HEK293 (cell line): ENCODE data around the gene HYI.
"Not testable (repeated sequence)": the region's sequence is repeated elsewhere in the genome, so short reads cannot be mapped to it uniquely, and the experiment has no call there.

ENCODE experiments used
- CTCF ChIA-PET: fragments of 350-600 bp; formaldehyde crosslinking; extraction: SDS; loops from one replicate; lab custom pipeline; 2021; ENCODE audit warnings: antibody characterized with exemption; lab: Yijun Ruan, JAX
- POLR2A ChIA-PET: fragments of 300-600 bp; formaldehyde crosslinking; extraction: SDS; loops from one replicate; lab custom pipeline; 2020; ENCODE audit warnings: antibody characterized with exemption, inconsistent platforms; lab: Yijun Ruan, JAX
- H3K27ac ChIP-seq: fragments of 200-500 bp; sonication (Bioruptor generic); 2 replicates; pipeline ENCODE4 v1.5.1; 2014; ENCODE audit warnings: low read depth, low read length, control low read depth, inconsistent platforms; ENCODE audit errors: extremely low read depth
- H3K36me3 ChIP-seq, 2 experiments: fragments of 200-500 bp in 1 of 2; sonication (Bioruptor generic) in 1 of 2; 1 replicate in 1 of 2; 2 replicates in 1 of 2; pipeline ENCODE4 v1.5.1; 2014 to 2017; ENCODE audit warnings: inconsistent platforms in 2 of 2, low read length in 2 of 2; ENCODE audit not compliant: control insufficient read depth in 2 of 2, insufficient read depth in 1 of 2
- H3K4me1 ChIP-seq: fragments of 200-500 bp; sonication (Bioruptor generic); 2 replicates; pipeline ENCODE4 v1.5.1; 2014; ENCODE audit warnings: mild to moderate bottlenecking, low read length, inconsistent platforms; ENCODE audit not compliant: control insufficient read depth, insufficient read depth
- H3K4me3 ChIP-seq: 2 replicates; pipeline ENCODE4 v1.5.1; 2011; ENCODE audit warnings: low read depth, mild to moderate bottlenecking, control low read depth, low read length, moderate library complexity
- H3K9me3 ChIP-seq: fragments of 200-500 bp; sonication (Bioruptor generic); 2 replicates; pipeline ENCODE4 v1.5.1; 2014; ENCODE audit warnings: low read depth, low read length, inconsistent platforms; ENCODE audit not compliant: control insufficient read depth, insufficient read depth
- BCL11A ChIP-seq: fragments of 450-650 bp; formaldehyde crosslinking; IDR thresholded peaks from 2 replicates; pipeline ENCODE4 v1.5.1; 2016; ENCODE audit warnings: low read depth, missing biosample characterization, missing genetic modification characterization
- GLI4 ChIP-seq: fragments of 450-650 bp; formaldehyde crosslinking; IDR thresholded peaks from 2 replicates; pipeline ENCODE4 v1.5.1; 2016; ENCODE audit warnings: missing biosample characterization, missing genetic modification characterization
- KLF1 ChIP-seq: fragments of 450-650 bp; formaldehyde crosslinking; IDR thresholded peaks from 2 replicates; pipeline ENCODE4 v1.5.1; 2016; ENCODE audit warnings: missing biosample characterization, missing genetic modification characterization
- KLF7 ChIP-seq: fragments of 450-650 bp; formaldehyde crosslinking; IDR thresholded peaks from 2 replicates; pipeline ENCODE4 v1.5.1; 2016; ENCODE audit warnings: missing biosample characterization, missing genetic modification characterization, borderline replicate concordance
- PBX3 ChIP-seq: sonication (generic); formaldehyde crosslinking; IDR thresholded peaks from 2 replicates; pipeline ENCODE4 v1.8.1; 2022; ENCODE audit warnings: mild to moderate bottlenecking, moderate library complexity, missing genetic modification reagents
- SCRT1 ChIP-seq: fragments of 450-650 bp; formaldehyde crosslinking; IDR thresholded peaks from 2 replicates; pipeline ENCODE4 v1.5.1; 2016; ENCODE audit warnings: missing biosample characterization, missing genetic modification characterization, borderline replicate concordance
- SP7 ChIP-seq: fragments of 450-650 bp; formaldehyde crosslinking; IDR thresholded peaks from 2 replicates; pipeline ENCODE4 v1.5.1; 2016; ENCODE audit warnings: missing biosample characterization, missing genetic modification characterization
- ZBTB17 ChIP-seq: fragments of 450-650 bp; formaldehyde crosslinking; IDR thresholded peaks from 2 replicates; pipeline ENCODE4 v1.5.1; 2016; ENCODE audit warnings: missing biosample characterization, missing genetic modification characterization
- ZBTB20 ChIP-seq: fragments of 450-650 bp; formaldehyde crosslinking; IDR thresholded peaks from 2 replicates; pipeline ENCODE4 v1.5.1; 2016; ENCODE audit warnings: missing biosample characterization, missing genetic modification characterization
- ZBTB6 ChIP-seq: fragments of 450-650 bp; formaldehyde crosslinking; IDR thresholded peaks from 2 replicates; pipeline ENCODE4 v1.5.1; 2017; ENCODE audit warnings: missing biosample characterization, missing genetic modification characterization
- ZBTB8A ChIP-seq: fragments of 450-650 bp; formaldehyde crosslinking; IDR thresholded peaks from 2 replicates; pipeline ENCODE4 v1.5.1; 2016; ENCODE audit warnings: missing biosample characterization, missing genetic modification characterization
- ZEB2 ChIP-seq: fragments of 450-650 bp; formaldehyde crosslinking; IDR thresholded peaks from 2 replicates; pipeline ENCODE4 v1.5.1; 2016; ENCODE audit warnings: missing biosample characterization, missing genetic modification characterization
- ZFHX2 ChIP-seq: fragments of 450-650 bp; formaldehyde crosslinking; conservative IDR thresholded peaks from 2 replicates; pipeline ENCODE4 v1.5.1; 2016; ENCODE audit warnings: missing biosample characterization, missing genetic modification characterization
- ZFP41 ChIP-seq: fragments of 450-650 bp; formaldehyde crosslinking; IDR thresholded peaks from 2 replicates; pipeline ENCODE4 v1.5.1; 2016; ENCODE audit warnings: missing biosample characterization, missing genetic modification characterization, borderline replicate concordance
- ZNF133 ChIP-seq: fragments of 450-650 bp; formaldehyde crosslinking; IDR thresholded peaks from 2 replicates; pipeline ENCODE4 v1.5.1; 2016; ENCODE audit warnings: missing biosample characterization, missing genetic modification characterization
- ZNF747 ChIP-seq: fragments of 450-650 bp; formaldehyde crosslinking; IDR thresholded peaks from 2 replicates; pipeline ENCODE4 v1.5.1; 2016; ENCODE audit warnings: missing biosample characterization, missing genetic modification characterization
- ZNF768 ChIP-seq: fragments of 450-650 bp; formaldehyde crosslinking; IDR thresholded peaks from 2 replicates; pipeline ENCODE4 v1.5.1; 2018; ENCODE audit warnings: missing biosample characterization, mild to moderate bottlenecking, missing genetic modification characterization
- ZSCAN30 ChIP-seq: fragments of 450-650 bp; IDR thresholded peaks from 2 replicates; pipeline ENCODE4 v1.5.1; 2018; ENCODE audit warnings: missing biosample characterization, mild to moderate bottlenecking, missing genetic modification characterization, moderate library complexity
- ZXDB ChIP-seq: fragments of 450-650 bp; formaldehyde crosslinking; IDR thresholded peaks from 2 replicates; pipeline ENCODE4 v1.5.1; 2016; ENCODE audit warnings: missing biosample characterization, missing genetic modification characterization
- TF ChIP-seq, protein P1 (sequence below): fragments of 450-650 bp; formaldehyde crosslinking; IDR thresholded peaks from 2 replicates; pipeline ENCODE4 v1.5.1; 2016; ENCODE audit warnings: missing biosample characterization, missing genetic modification characterization
- TF ChIP-seq, protein P2 (sequence below): fragments of 450-650 bp; formaldehyde crosslinking; conservative IDR thresholded peaks from 2 replicates; pipeline ENCODE4 v1.5.1; 2016; ENCODE audit warnings: low read depth, missing biosample characterization, missing genetic modification characterization
- TF ChIP-seq, protein P3 (sequence below): fragments of 450-650 bp; IDR thresholded peaks from 2 replicates; pipeline ENCODE4 v1.5.1; 2018; ENCODE audit warnings: missing biosample characterization, mild to moderate bottlenecking, missing genetic modification characterization

HYI gene

GRCh38 chr1:43453442-43454269, at the start of gene HYI (continued):
- TF ChIP-seq, protein P1, sequence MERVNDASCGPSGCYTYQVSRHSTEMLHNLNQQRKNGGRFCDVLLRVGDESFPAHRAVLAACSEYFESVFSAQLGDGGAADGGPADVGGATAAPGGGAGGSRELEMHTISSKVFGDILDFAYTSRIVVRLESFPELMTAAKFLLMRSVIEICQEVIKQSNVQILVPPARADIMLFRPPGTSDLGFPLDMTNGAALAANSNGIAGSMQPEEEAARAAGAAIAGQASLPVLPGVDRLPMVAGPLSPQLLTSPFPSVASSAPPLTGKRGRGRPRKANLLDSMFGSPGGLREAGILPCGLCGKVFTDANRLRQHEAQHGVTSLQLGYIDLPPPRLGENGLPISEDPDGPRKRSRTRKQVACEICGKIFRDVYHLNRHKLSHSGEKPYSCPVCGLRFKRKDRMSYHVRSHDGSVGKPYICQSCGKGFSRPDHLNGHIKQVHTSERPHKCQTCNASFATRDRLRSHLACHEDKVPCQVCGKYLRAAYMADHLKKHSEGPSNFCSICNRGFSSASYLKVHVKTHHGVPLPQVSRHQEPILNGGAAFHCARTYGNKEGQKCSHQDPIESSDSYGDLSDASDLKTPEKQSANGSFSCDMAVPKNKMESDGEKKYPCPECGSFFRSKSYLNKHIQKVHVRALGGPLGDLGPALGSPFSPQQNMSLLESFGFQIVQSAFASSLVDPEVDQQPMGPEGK, result peak; percentile 78
- no peak for TF ChIP-seq KLF1 (tag by site-specific recombination)
- TF ChIP-seq, protein P2, sequence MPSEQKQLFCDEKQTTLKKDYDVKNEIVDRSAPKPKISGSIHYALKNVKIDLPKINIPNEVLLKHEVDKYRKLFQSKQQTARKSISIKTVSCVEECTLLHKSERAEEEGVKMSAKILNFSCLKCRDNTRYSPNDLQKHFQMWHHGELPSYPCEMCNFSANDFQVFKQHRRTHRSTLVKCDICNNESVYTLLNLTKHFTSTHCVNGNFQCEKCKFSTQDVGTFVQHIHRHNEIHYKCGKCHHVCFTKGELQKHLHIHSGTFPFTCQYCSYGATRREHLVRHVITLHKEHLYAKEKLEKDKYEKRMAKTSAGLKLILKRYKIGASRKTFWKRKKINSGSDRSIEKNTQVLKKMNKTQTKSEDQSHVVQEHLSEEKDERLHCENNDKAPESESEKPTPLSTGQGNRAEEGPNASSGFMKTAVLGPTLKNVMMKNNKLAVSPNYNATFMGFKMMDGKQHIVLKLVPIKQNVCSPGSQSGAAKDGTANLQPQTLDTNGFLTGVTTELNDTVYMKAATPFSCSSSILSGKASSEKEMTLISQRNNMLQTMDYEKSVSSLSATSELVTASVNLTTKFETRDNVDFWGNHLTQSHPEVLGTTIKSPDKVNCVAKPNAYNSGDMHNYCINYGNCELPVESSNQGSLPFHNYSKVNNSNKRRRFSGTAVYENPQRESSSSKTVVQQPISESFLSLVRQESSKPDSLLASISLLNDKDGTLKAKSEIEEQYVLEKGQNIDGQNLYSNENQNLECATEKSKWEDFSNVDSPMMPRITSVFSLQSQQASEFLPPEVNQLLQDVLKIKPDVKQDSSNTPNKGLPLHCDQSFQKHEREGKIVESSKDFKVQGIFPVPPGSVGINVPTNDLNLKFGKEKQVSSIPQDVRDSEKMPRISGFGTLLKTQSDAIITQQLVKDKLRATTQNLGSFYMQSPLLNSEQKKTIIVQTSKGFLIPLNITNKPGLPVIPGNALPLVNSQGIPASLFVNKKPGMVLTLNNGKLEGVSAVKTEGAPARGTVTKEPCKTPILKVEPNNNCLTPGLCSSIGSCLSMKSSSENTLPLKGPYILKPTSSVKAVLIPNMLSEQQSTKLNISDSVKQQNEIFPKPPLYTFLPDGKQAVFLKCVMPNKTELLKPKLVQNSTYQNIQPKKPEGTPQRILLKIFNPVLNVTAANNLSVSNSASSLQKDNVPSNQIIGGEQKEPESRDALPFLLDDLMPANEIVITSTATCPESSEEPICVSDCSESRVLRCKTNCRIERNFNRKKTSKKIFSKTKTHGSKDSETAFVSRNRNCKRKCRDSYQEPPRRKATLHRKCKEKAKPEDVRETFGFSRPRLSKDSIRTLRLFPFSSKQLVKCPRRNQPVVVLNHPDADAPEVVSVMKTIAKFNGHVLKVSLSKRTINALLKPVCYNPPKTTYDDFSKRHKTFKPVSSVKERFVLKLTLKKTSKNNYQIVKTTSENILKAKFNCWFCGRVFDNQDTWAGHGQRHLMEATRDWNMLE, result peak; percentile 14; the same call in 1 of the 2 replicates
- TF ChIP-seq, protein P3, sequence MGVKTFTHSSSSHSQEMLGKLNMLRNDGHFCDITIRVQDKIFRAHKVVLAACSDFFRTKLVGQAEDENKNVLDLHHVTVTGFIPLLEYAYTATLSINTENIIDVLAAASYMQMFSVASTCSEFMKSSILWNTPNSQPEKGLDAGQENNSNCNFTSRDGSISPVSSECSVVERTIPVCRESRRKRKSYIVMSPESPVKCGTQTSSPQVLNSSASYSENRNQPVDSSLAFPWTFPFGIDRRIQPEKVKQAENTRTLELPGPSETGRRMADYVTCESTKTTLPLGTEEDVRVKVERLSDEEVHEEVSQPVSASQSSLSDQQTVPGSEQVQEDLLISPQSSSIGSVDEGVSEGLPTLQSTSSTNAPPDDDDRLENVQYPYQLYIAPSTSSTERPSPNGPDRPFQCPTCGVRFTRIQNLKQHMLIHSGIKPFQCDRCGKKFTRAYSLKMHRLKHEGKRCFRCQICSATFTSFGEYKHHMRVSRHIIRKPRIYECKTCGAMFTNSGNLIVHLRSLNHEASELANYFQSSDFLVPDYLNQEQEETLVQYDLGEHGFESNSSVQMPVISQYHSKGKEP (tag by site-specific recombination), result 0 out of 2 replicates have a peak, but pooled peaks have one; percentile 18
- TF ChIP-seq ZXDB (tag by site-specific recombination), result 0 out of 2 replicates have a peak, but pooled peaks have one; percentile 22
- peak; percentile 53; the same call in 1 of the 2 replicates for TF ChIP-seq PBX3
- TF ChIP-seq ZBTB20 (tag by site-specific recombination), result peak; percentile 76; the same call in 1 of the 2 replicates
- peak; percentile 58 for TF ChIP-seq ZBTB17 (tag by site-specific recombination)
- peak; percentile 79 for TF ChIP-seq ZBTB6
- no peak for TF ChIP-seq KLF7 (tag by site-specific recombination)
- TF ChIP-seq SCRT1, result no peak
- TF ChIP-seq ZBTB8A, result peak; percentile 35; the same call in 1 of the 2 replicates
- TF ChIP-seq ZFP41, result no peak
- TF ChIP-seq BCL11A (tag by site-specific recombination), result 0 out of 2 replicates have a peak, but pooled peaks have one; percentile 1
- TF ChIP-seq GLI4 (tag by site-specific recombination), result no peak
- no peak for TF ChIP-seq ZNF747 (tag by site-specific recombination)
- peak; percentile 27; the same call in 1 of the 2 replicates for TF ChIP-seq ZEB2 (tag by site-specific recombination)
- 0 out of 2 replicates have a peak, but pooled peaks have one; percentile 1 for TF ChIP-seq SP7 (tag by site-specific recombination)
- no peak for TF ChIP-seq ZNF768 (tag by site-specific recombination)
- 0 out of 2 replicates have a peak, but pooled peaks have one; percentile 36 for TF ChIP-seq ZSCAN30
- 0 out of 2 replicates have a peak, but pooled peaks have one; percentile 15 for TF ChIP-seq ZFHX2 (tag by site-specific recombination)
- no peak for TF ChIP-seq ZNF133 (tag by site-specific recombination)
- TF ChIP-seq, all 188 proteins: peak for 29

GRCh38 chr1:43501806-43502205, 48.1 kb upstream of the HYI start:
- H3K27ac ChIP-seq, H3K9me3 ChIP-seq, H3K4me1 ChIP-seq, CTCF ChIA-PET, H3K36me3 ChIP-seq, H3K4me3 ChIP-seq, POLR2A ChIA-PET: not testable (repeated sequence)
